WTC11 (cell line): ENCODE results near the gene DCLK1. TPM values are rescaled to one million over a fixed set of nuclear protein-coding genes. Genes with fewer than 3 reads are reported as not detected.

ENCODE experiments used
- ATAC-seq: fragments of 200-7000 bp; cut with Tn5 transposase; 2 replicates; pipeline ENCODE4 v1.10.0; 2021; ENCODE audit warnings: mild to moderate bottlenecking, moderate library complexity
- CTCF ChIA-PET: fragments of 300-600 bp; sonication (Branson Sonifier 250); formaldehyde crosslinking; loops from one replicate; lab custom pipeline; 2021; ENCODE audit warnings: antibody characterized with exemption; lab: Charles Lee
- POLR2A ChIA-PET: fragments of 350-600 bp; sonication (Branson Sonifier 250); formaldehyde crosslinking; loops from one replicate; lab custom pipeline; 2021; ENCODE audit warnings: antibody characterized with exemption; lab: Charles Lee
- DNase-seq: peaks from one replicate; pipeline ENCODE4 v3.0.0; 2021; ENCODE audit warnings: low spot score
- H3K27ac Mint-ChIP-seq: 2 replicates; pipeline ENCODE4 v1.8.0; 2021; ENCODE audit warnings: mixed read lengths
- H3K27me3 Mint-ChIP-seq: 2 replicates; pipeline ENCODE4 v1.8.0; 2021; ENCODE audit warnings: low read depth, mild to moderate bottlenecking, moderate library complexity, mixed read lengths
- H3K36me3 Mint-ChIP-seq: 2 replicates; pipeline ENCODE4 v1.8.0; 2021; ENCODE audit warnings: mixed read lengths
- H3K4me1 Mint-ChIP-seq: 2 replicates; pipeline ENCODE4 v1.8.0; 2022; ENCODE audit warnings: mixed read lengths
- H3K4me3 Mint-ChIP-seq: 2 replicates; pipeline ENCODE4 v1.8.0; 2021; ENCODE audit warnings: mild to moderate bottlenecking, moderate library complexity, mixed read lengths
- H3K9me3 Mint-ChIP-seq: 2 replicates; pipeline ENCODE4 v1.8.0; 2021; ENCODE audit warnings: mixed read lengths
- ATF2 ChIP-seq: sonication (generic); formaldehyde crosslinking; IDR thresholded peaks from 2 replicates; pipeline ENCODE4 v1.8.1; 2022; ENCODE audit warnings: low read depth, missing genetic modification reagents, borderline replicate concordance
- E2F1 ChIP-seq: sonication (generic); formaldehyde crosslinking; IDR thresholded peaks from 2 replicates; pipeline ENCODE4 v1.8.0; 2022; ENCODE audit warnings: mild to moderate bottlenecking, missing genetic modification reagents
- ELF4 ChIP-seq: sonication (generic); formaldehyde crosslinking; IDR thresholded peaks from 2 replicates; pipeline ENCODE4 v1.8.1; 2022; ENCODE audit warnings: low read depth, mild to moderate bottlenecking, moderate library complexity, missing genetic modification reagents
- EMX1 ChIP-seq: fragments of 250-450 bp; sonication (Bioruptor Pico); IDR thresholded peaks from 2 replicates; pipeline ENCODE4 v1.8.0; 2021; ENCODE audit warnings: mild to moderate bottlenecking
- ETV6 ChIP-seq: sonication (generic); formaldehyde crosslinking; IDR thresholded peaks from 2 replicates; pipeline ENCODE4 v1.8.1; 2022; ENCODE audit warnings: mild to moderate bottlenecking, missing genetic modification reagents
- GABPB1 ChIP-seq: sonication (generic); formaldehyde crosslinking; IDR thresholded peaks from 2 replicates; pipeline ENCODE4 v1.8.1; 2023; ENCODE audit warnings: mild to moderate bottlenecking, missing genetic modification reagents
- HMGA2 ChIP-seq: fragments of 250-450 bp; sonication (Bioruptor Pico); IDR thresholded peaks from 2 replicates; pipeline ENCODE4 v1.4.0; 2021; ENCODE audit warnings: mild to moderate bottlenecking, moderate library complexity
- JAZF1 ChIP-seq: fragments of 250-450 bp; sonication (Bioruptor Pico); IDR thresholded peaks from 2 replicates; pipeline ENCODE4 v1.9.0; 2021; ENCODE audit warnings: moderate library complexity, mild to moderate bottlenecking, inconsistent platforms
- JUN ChIP-seq: sonication (generic); formaldehyde crosslinking; IDR thresholded peaks from 2 replicates; pipeline ENCODE4 v1.8.0; 2023; ENCODE audit warnings: mild to moderate bottlenecking, missing genetic modification reagents
- MLX ChIP-seq: sonication (generic); formaldehyde crosslinking; IDR thresholded peaks from 2 replicates; pipeline ENCODE4 v1.8.1; 2023; ENCODE audit warnings: mild to moderate bottlenecking, missing genetic modification reagents, moderate library complexity
- OVOL2 ChIP-seq: fragments of 250-450 bp; sonication (Bioruptor Pico); IDR thresholded peaks from 2 replicates; pipeline ENCODE4 v1.9.0; 2021; ENCODE audit warnings: mild to moderate bottlenecking, borderline replicate concordance
- PRRX2 ChIP-seq: fragments of 250-450 bp; sonication (Bioruptor Pico); IDR thresholded peaks from 2 replicates; pipeline ENCODE4 v1.8.0; 2021; ENCODE audit warnings: mild to moderate bottlenecking
- STAT6 ChIP-seq: sonication (generic); formaldehyde crosslinking; conservative IDR thresholded peaks from 2 replicates; pipeline ENCODE4 v1.8.1; 2023; ENCODE audit warnings: mild to moderate bottlenecking, low read depth, missing genetic modification reagents, moderate library complexity
- TEAD1 ChIP-seq: sonication (generic); formaldehyde crosslinking; IDR thresholded peaks from 2 replicates; pipeline ENCODE4 v1.8.0; 2022; ENCODE audit warnings: mild to moderate bottlenecking, missing genetic modification reagents
- ZNF532 ChIP-seq: fragments of 250-450 bp; sonication (Bioruptor Pico); IDR thresholded peaks from 2 replicates; pipeline ENCODE4 v1.9.0; 2021; ENCODE audit warnings: mild to moderate bottlenecking, borderline replicate concordance
- total RNA-seq: library from RNA; stranded (reverse); gene quantifications from 3 replicates; pipeline ENCODE4 v1.2.3, GENCODE V29; 2021
- TF ChIP-seq, protein P1 (sequence below): sonication (generic); formaldehyde crosslinking; IDR thresholded peaks from 2 replicates; pipeline ENCODE4 v1.8.1; 2023; ENCODE audit warnings: mild to moderate bottlenecking, missing genetic modification reagents, moderate library complexity
- TF ChIP-seq, protein P2 (sequence below): fragments of 250-450 bp; sonication (Bioruptor Pico); conservative IDR thresholded peaks from 2 replicates; pipeline ENCODE4 v1.9.0; 2021; ENCODE audit warnings: mild to moderate bottlenecking
- TF ChIP-seq, protein P3 (sequence below): sonication (generic); formaldehyde crosslinking; IDR thresholded peaks from 2 replicates; pipeline ENCODE4 v1.8.1; 2023; ENCODE audit warnings: mild to moderate bottlenecking, missing genetic modification reagents

Gene DCLK1
- total RNA-seq, 1 experiment from 2014 or later: 18.5 TPM

- Mint-ChIP-seq H3K27ac (no peak overlapping the region), H3K4me3 (no peak overlapping the region), H3K36me3 (no peaks in the 10 kb centered on the region), H3K27me3 (no peaks in the 10 kb centered on the region), H3K4me1 (no peaks in the 10 kb centered on the region), H3K9me3 (no peaks in the 10 kb centered on the region)
- DNase-seq (no peak), ATAC-seq (no peak)
- CTCF ChIA-PET: interaction anchor here (1.5 to 2.4 kb wide), 2 partner anchors 13 to 16 kb away, joined by 6 read pairs; no protein-coding TSS in a partner anchor
- TF ChIP-seq STAT6 (CRISPR knock-in tag): no peak
- TF ChIP-seq HMGA2 (CRISPR knock-in tag): no peak
- no peak for TF ChIP-seq ATF2 (CRISPR knock-in tag)
- no peak for TF ChIP-seq JAZF1 (CRISPR knock-in tag)
- TF ChIP-seq GABPB1 (CRISPR knock-in tag): no peak
- no peak for TF ChIP-seq EMX1 (CRISPR knock-in tag)
- no peak for TF ChIP-seq JUN (CRISPR knock-in tag)
- TF ChIP-seq, protein P1, sequence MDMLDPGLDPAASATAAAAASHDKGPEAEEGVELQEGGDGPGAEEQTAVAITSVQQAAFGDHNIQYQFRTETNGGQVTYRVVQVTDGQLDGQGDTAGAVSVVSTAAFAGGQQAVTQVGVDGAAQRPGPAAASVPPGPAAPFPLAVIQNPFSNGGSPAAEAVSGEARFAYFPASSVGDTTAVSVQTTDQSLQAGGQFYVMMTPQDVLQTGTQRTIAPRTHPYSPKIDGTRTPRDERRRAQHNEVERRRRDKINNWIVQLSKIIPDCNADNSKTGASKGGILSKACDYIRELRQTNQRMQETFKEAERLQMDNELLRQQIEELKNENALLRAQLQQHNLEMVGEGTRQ: no peak
- TF ChIP-seq ELF4 (CRISPR knock-in tag): no peak
- no peak for TF ChIP-seq MLX
- POLR2A ChIA-PET: no interaction called here
These were observed 326.3 kb downstream of the DCLK1 start for GRCh38 chr13:35804901-35805300.

DNA sequence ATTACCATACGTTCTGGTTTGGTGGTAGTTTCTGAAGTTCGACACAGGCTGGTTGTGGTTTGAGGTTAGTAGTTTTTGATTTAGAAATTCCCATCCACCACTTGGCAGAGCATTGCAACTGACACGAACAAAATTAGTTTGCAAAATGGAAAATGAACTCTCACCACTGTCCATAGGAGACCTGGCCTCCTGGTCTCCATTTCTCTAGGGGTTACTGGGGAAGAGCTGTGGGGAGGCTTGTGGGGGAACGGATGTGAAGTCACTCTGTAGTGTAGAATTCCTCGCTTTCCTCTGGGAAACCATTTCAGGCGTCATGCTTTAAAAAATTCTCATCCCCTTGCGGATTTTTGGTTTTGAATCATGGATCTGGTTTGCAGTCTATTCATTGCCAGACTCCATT lies 333.2 kb downstream of the DCLK1 start:
- ATAC-seq (no peak), DNase-seq (no peak)
- H3K4me3 Mint-ChIP-seq: no peak overlapping the region
- no peaks in the 10 kb centered on the region for H3K36me3 Mint-ChIP-seq
- no peak overlapping the region for H3K27ac Mint-ChIP-seq
- no peaks in the 10 kb centered on the region for H3K9me3 Mint-ChIP-seq
- ChIA-PET CTCF (interaction anchor here (1.6 kb wide), 1 partner anchor 9 kb away, joined by 7 read pairs; no protein-coding TSS in a partner anchor), POLR2A (no interaction called here)
- no peaks in the 10 kb centered on the region for H3K27me3 Mint-ChIP-seq
- peaks cover 5% of the 10 kb centered on the region for H3K4me1 Mint-ChIP-seq
- TF ChIP-seq, protein P2, sequence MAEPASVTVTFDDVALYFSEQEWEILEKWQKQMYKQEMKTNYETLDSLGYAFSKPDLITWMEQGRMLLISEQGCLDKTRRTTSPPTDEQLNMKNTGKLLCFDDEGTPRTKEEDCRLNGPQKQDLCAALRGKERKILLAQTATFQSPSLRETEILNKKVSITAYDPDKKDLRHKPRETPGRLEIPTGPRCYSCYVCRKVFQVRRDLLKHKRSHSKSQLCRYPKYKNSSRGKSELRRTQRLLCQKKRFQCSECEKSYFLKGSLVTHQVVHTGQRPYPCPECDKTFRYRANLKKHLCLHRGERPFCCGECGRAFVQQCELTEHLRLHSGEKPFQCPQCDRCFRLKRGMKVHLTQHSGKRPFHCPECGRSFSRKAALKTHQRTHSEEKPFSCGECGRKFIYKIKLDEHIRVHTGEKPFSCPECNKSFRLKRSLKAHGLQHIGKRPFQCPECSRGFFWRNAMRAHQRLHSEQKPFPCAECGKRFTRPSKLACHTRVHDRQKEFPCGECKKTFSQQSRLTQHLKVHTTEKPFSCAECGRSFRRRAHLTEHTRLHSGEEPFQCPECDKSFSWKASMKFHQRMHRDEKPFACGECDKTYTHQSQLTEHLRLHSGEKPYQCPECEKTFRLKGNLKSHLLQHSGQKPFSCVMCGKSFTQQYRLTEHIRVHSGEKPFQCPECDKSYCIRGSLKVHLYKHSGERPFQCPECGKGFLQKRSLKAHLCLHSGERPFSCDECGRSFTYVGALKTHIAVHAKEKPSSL (CRISPR knock-in tag): no peak
- TF ChIP-seq PRRX2 (CRISPR knock-in tag): no peak
- TF ChIP-seq, protein P3, sequence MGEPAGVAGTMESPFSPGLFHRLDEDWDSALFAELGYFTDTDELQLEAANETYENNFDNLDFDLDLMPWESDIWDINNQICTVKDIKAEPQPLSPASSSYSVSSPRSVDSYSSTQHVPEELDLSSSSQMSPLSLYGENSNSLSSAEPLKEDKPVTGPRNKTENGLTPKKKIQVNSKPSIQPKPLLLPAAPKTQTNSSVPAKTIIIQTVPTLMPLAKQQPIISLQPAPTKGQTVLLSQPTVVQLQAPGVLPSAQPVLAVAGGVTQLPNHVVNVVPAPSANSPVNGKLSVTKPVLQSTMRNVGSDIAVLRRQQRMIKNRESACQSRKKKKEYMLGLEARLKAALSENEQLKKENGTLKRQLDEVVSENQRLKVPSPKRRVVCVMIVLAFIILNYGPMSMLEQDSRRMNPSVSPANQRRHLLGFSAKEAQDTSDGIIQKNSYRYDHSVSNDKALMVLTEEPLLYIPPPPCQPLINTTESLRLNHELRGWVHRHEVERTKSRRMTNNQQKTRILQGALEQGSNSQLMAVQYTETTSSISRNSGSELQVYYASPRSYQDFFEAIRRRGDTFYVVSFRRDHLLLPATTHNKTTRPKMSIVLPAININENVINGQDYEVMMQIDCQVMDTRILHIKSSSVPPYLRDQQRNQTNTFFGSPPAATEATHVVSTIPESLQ: no peak
- no peak for TF ChIP-seq TEAD1 (CRISPR knock-in tag)
- TF ChIP-seq HMGA2 (CRISPR knock-in tag): no peak
- no peak for TF ChIP-seq JUN (CRISPR knock-in tag)
- no peak for TF ChIP-seq ZNF532 (CRISPR knock-in tag)
- no peak for TF ChIP-seq E2F1 (CRISPR knock-in tag)
- TF ChIP-seq OVOL2 (CRISPR knock-in tag): no peak
- no peak for TF ChIP-seq ETV6 (CRISPR knock-in tag)
- TF ChIP-seq, protein P1: no peak
